Tibial artery (tissue), 4 donors: ENCODE measurements around the gene CKMT2.

Source experiments
- DNase-seq, 2 donors: peaks; one replicate each; pipeline ENCODE4 v3.0.0-alpha.2; 2019
- H3K27ac ChIP-seq, 2 donors: fragments of 200-600 bp; sonication (generic) in 1 of 2; 1 replicate in 1 of 2; 2 replicates in 1 of 2; pipeline ENCODE4 v1.5.1; 2018 to 2019; ENCODE audit warnings: mild to moderate bottlenecking in 1 of 2
- H3K27me3 ChIP-seq, 2 donors: fragments of 200-600 bp; sonication (generic) in 1 of 2; one replicate each; pipeline versions ENCODE4 v1.5.1 to v1.6.0; 2016 to 2019
- H3K36me3 ChIP-seq, 3 donors: fragments of 200-600 bp; sonication (generic) in 2 of 3; one replicate each; pipeline ENCODE4 v1.5.1; 2016 to 2019; ENCODE audit warnings: mild to moderate bottlenecking in 2 of 3
- H3K4me1 ChIP-seq, 4 donors: fragments of 200-600 bp; sonication (generic) in 2 of 4; 1 replicate in 3 of 4; 2 replicates in 1 of 4; pipeline ENCODE4 v1.5.1; 2016 to 2019
- H3K4me3 ChIP-seq, 2 donors: fragments of 200-600 bp; sonication (generic) in 1 of 2; 1 replicate in 1 of 2; 2 replicates in 1 of 2; pipeline ENCODE4 v1.5.1; 2018 to 2019; ENCODE audit warnings: mild to moderate bottlenecking in 2 of 2
- H3K9me3 ChIP-seq, 3 donors: fragments of 200-600 bp; sonication (generic) in 1 of 3; one replicate each; pipeline ENCODE4 v1.5.1; 2016 to 2019
- intact Hi-C: fragments of 100-400 bp; cut with DNase I; formaldehyde crosslinking; loops from one replicate; pipeline ENCODE4 v1.15.0; 2023; ENCODE audit warnings: low total_unique reads
- TF ChIP-seq, protein P1 (sequence below), 2 experiments: fragments of 200-600 bp in 1 of 2; fragments of 450-650 bp in 1 of 2; IDR thresholded peaks; one replicate each; pipeline ENCODE4 v1.5.1; 2017 to 2019; ENCODE audit warnings: antibody characterized with exemption in 2 of 2, mild to moderate bottlenecking in 1 of 2, moderate library complexity in 1 of 2

Gene CKMT2

DNA sequence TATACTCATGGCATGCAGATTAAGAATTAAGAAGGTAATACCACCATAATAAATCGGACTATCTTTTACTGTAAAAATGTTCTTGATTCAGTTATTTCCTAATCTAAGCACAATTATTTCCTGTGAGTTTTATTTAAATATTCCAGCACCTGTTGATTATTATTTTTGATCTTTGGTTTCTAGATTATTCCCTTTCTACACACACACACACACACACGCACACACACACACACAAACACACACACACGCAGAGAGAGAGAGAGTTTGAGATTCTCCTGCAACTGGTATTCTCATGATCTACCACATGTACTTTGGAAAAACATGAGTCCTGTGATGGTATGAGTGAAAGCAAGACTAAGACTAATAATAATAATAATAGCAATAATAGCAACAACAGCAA is 17.0 kb upstream of the CKMT2 start:
- Histone ChIP-seq H3K4me3 (no peak overlapping the region), H3K4me1 (no peaks in the 10 kb centered on the region), H3K27ac (no peak overlapping the region), H3K27me3 (no peaks in the 10 kb centered on the region), H3K9me3 (no peaks in the 10 kb centered on the region), H3K36me3 (no peaks in the 10 kb centered on the region)
- DNase-seq: no peak
- TF ChIP-seq, protein P1, sequence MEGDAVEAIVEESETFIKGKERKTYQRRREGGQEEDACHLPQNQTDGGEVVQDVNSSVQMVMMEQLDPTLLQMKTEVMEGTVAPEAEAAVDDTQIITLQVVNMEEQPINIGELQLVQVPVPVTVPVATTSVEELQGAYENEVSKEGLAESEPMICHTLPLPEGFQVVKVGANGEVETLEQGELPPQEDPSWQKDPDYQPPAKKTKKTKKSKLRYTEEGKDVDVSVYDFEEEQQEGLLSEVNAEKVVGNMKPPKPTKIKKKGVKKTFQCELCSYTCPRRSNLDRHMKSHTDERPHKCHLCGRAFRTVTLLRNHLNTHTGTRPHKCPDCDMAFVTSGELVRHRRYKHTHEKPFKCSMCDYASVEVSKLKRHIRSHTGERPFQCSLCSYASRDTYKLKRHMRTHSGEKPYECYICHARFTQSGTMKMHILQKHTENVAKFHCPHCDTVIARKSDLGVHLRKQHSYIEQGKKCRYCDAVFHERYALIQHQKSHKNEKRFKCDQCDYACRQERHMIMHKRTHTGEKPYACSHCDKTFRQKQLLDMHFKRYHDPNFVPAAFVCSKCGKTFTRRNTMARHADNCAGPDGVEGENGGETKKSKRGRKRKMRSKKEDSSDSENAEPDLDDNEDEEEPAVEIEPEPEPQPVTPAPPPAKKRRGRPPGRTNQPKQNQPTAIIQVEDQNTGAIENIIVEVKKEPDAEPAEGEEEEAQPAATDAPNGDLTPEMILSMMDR (IDR thresholded peaks at IDR 0.05): no peak
- intact Hi-C loops: no loop called here

DNA sequence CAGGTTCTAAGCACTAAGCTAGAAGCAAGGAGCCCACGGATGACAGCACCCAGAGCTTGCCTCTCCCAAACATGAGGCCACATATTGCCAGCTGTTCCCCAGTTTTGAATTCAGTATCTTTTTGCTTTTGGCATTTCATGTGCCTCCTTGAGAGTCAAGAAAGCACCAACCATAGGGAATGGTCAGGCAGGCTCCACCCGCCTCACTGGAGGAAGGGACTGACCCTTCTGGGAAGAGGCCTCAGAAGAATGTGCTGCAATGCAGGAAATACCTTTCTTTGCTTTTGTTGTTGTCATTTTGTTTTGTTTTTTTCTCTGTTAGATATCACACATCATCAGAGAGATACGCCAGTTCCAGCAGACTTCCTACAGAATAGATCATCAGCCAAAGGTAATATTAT is 13.7 kb upstream of the CKMT2 start:
- H3K4me1 ChIP-seq: no peaks in the 10 kb centered on the region
- TF ChIP-seq, protein P1 (IDR thresholded peaks at IDR 0.05): no peak
- H3K9me3 ChIP-seq: no peaks in the 10 kb centered on the region
- DNase-seq: no peak
- intact Hi-C loops: no loop called here
- H3K36me3 ChIP-seq: no peaks in the 10 kb centered on the region
- no peak overlapping the region for H3K27ac ChIP-seq
- H3K4me3 ChIP-seq: no peak overlapping the region
- H3K27me3 ChIP-seq: no peaks in the 10 kb centered on the region

DNA sequence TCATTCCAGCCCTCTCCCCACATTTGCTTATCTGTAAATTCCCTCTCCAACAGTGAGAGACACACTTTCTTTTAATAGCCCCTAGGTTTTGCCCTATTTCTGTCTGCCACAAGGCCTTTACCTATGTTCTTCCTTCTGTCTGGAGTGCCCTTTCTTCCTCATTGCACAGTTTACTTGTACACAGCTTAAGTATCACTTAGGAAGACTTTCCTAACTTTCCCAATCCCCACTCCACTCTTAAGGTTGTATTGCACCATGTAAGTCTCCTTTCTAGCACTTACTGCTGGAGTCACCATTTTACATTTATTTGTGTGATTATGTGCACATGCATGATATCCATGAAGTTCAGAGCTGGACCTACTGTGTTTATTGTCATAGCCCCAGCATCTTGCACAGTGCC is 10.8 kb upstream of the CKMT2 start:
- DNase-seq: no peak
- Histone ChIP-seq H3K9me3 (no peaks in the 10 kb centered on the region), H3K27me3 (no peaks in the 10 kb centered on the region), H3K4me1 (no peaks in the 10 kb centered on the region), H3K36me3 (no peaks in the 10 kb centered on the region), H3K4me3 (no peak overlapping the region), H3K27ac (no peak overlapping the region)
- intact Hi-C loops: no loop called here
- TF ChIP-seq, protein P1 (IDR thresholded peaks at IDR 0.05): no peak

DNA sequence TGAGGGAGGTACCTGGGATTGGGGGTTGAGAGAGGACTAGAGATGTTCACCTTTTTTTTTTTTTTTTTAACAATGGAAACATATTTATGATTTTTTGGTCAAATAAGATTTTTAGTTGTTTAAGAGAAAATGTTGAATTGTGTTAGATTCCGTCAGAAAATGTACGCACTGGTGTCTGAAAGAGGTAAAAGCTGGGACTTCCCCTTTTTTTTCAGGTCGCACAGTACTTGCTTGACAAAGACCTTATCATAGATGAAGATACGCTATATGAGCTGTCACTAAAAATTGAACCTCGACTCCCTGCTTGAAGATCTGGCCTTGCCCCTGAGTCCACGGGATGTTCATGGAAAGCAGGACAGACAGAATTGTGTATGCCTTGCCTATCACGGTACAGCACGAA is 7.7 kb upstream of the CKMT2 start:
- intact Hi-C loops: no loop called here
- Histone ChIP-seq H3K27ac (no peak overlapping the region), H3K4me1 (no peaks in the 10 kb centered on the region), H3K4me3 (no peak overlapping the region), H3K27me3 (no peaks in the 10 kb centered on the region), H3K36me3 (no peaks in the 10 kb centered on the region), H3K9me3 (no peaks in the 10 kb centered on the region)
- TF ChIP-seq, protein P1 (IDR thresholded peaks at IDR 0.05): no peak
- DNase-seq: no peak

DNA sequence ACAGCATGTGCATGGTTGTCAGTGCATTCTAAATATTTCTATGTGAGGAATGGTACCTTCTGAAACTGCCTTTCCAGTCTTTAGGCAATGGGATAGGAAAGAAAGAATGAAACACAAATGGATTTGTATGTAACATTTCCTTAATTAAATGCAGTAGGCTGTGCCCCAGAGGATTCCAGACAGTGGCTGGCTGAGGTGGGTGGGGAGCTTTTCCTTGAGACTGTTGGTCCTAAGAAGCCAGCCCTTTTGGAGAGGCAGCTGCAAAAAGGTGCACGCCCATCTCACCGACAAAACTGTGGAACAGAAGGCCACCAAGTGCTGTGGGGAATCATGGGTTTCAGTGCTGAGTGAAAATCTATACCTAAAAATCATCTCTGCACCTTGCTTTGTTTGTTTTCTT is 6.8 kb upstream of the CKMT2 start:
- intact Hi-C loops: no loop called here
- Histone ChIP-seq H3K36me3 (no peaks in the 10 kb centered on the region), H3K4me1 (peaks cover 0 to under 1% (median 0%) of the 10 kb centered on the region in 4 donors), H3K27me3 (no peaks in the 10 kb centered on the region), H3K9me3 (no peaks in the 10 kb centered on the region), H3K4me3 (no peak overlapping the region), H3K27ac (no peak overlapping the region)
- TF ChIP-seq, protein P1 (IDR thresholded peaks at IDR 0.05): no peak
- no peak for DNase-seq

DNA sequence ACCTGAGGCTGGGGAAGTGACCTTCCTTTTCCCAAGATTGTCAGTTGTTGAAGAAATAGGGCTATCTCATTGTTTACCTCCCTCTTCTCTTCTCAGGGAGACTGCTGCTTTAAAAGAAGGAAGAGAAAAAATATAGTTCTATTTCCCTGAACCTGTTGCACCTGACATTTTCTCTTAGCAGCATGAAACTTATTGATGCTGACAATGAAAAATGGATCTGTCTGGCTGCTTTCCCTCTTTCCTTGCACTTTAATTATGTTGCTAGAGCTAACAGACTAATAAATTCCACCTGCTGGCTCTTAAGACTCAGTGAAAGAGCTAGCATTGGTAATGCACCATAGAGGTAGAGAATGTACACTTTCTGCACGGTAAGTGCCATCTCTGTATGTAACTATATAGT is 6.2 kb upstream of the CKMT2 start:
- no peak for DNase-seq
- no peak overlapping the region for H3K4me3 ChIP-seq
- H3K36me3 ChIP-seq: no peaks in the 10 kb centered on the region
- peaks cover 0 to 7% (median under 1%) of the 10 kb centered on the region in 4 donors for H3K4me1 ChIP-seq
- intact Hi-C loops: no loop called here
- no peaks in the 10 kb centered on the region for H3K27me3 ChIP-seq
- H3K27ac ChIP-seq: no peak overlapping the region
- no peaks in the 10 kb centered on the region for H3K9me3 ChIP-seq
- TF ChIP-seq, protein P1 (IDR thresholded peaks at IDR 0.05): no peak
